HepG2 (cell line): ENCODE results near the gene SLC5A12. TPM values are rescaled to one million over a fixed set of nuclear protein-coding genes. Genes with fewer than 3 reads are reported as not detected.

ENCODE experiments used
- ARID5B ChIP-seq: IDR thresholded peaks from 2 replicates; pipeline ENCODE4 v1.4.0; 2020; ENCODE audit warnings: mild to moderate bottlenecking, missing genetic modification reagents
- GLMP ChIP-seq: sonication (generic); formaldehyde crosslinking; IDR thresholded peaks from 2 replicates; pipeline ENCODE4 v1.9.0; 2021; ENCODE audit warnings: missing genetic modification reagents, mild to moderate bottlenecking, borderline replicate concordance
- KLF9 ChIP-seq: IDR thresholded peaks from 2 replicates; pipeline ENCODE4 v1.6.1; 2016; ENCODE audit warnings: low read depth
- LRRFIP1 ChIP-seq: sonication (generic); formaldehyde crosslinking; conservative IDR thresholded peaks from 2 replicates; pipeline ENCODE4 v1.4.0; 2020; ENCODE audit warnings: missing genetic modification reagents
- RNF219 ChIP-seq: sonication (generic); formaldehyde crosslinking; IDR thresholded peaks from 2 replicates; pipeline ENCODE4 v1.5.0; 2020; ENCODE audit warnings: mild to moderate bottlenecking, missing genetic modification reagents
- TBX2 ChIP-seq: sonication (generic); formaldehyde crosslinking; IDR thresholded peaks from 2 replicates; pipeline ENCODE4 v1.5.0; 2020; ENCODE audit warnings: missing genetic modification reagents, mild to moderate bottlenecking, borderline replicate concordance
- ZBTB3 ChIP-seq: sonication (generic); formaldehyde crosslinking; IDR thresholded peaks from 2 replicates; pipeline ENCODE4 v1.4.0; 2020; ENCODE audit warnings: low read depth, mild to moderate bottlenecking, moderate library complexity, missing genetic modification reagents, borderline replicate concordance
- ZFP36L2 ChIP-seq: sonication (generic); formaldehyde crosslinking; IDR thresholded peaks from 2 replicates; pipeline ENCODE4 v1.4.0; 2020; ENCODE audit warnings: missing genetic modification reagents
- ZNF557 ChIP-seq: sonication (generic); formaldehyde crosslinking; IDR thresholded peaks from 2 replicates; pipeline ENCODE4 v1.4.0; 2020; ENCODE audit warnings: missing genetic modification reagents
- ZNF563 ChIP-seq: sonication (generic); formaldehyde crosslinking; IDR thresholded peaks from 2 replicates; pipeline ENCODE4 v1.8.0; 2022; ENCODE audit warnings: mild to moderate bottlenecking, moderate library complexity, missing genetic modification reagents
- ZNF841 ChIP-seq: sonication (generic); formaldehyde crosslinking; IDR thresholded peaks from 2 replicates; pipeline ENCODE4 v1.8.1; 2023; ENCODE audit warnings: missing genetic modification reagents, borderline replicate concordance
- polyA plus RNA-seq, 8 experiments: library from polyadenylated mRNA; depleted of rRNA in 3 of 8; stranded (reverse) in 7 of 8; unstranded in 1 of 8; fragments of >200 nt; fragmentation: Illumina TruSeq in 4 of 8; extraction: Trizol in 4 of 8; gene quantifications; 2 replicates each; pipeline versions ENCODE4 v1.2.1 to v1.2.3, GENCODE V29; 2011 to 2016; ENCODE audit warnings: low read depth in 4 of 8, missing spikeins in 1 of 8, mixed read lengths in 1 of 8; ENCODE audit not compliant: insufficient read depth in 1 of 8
- total RNA-seq, 5 experiments: library from RNA; depleted of rRNA; stranded (reverse); fragments of >200 nt; fragmentation: Illumina TruSeq; extraction: Trizol; gene quantifications; 2 replicates each; pipeline ENCODE4 v1.2.3, GENCODE V29; 2016; ENCODE audit warnings: low read depth in 1 of 5
- TF ChIP-seq, protein P1 (sequence below): sonication (generic); formaldehyde crosslinking; IDR thresholded peaks from 2 replicates; pipeline ENCODE4 v1.4.0; 2020; ENCODE audit warnings: missing genetic modification reagents, borderline replicate concordance

SLC5A12 gene
- total and polyA plus RNA-seq, 2 of the 13 experiments (the other 11 are each of a cell fraction or from before 2014, with no cell fraction given) = not detected

- no peak for TF ChIP-seq ARID5B (CRISPR knock-in tag)
- no peak for TF ChIP-seq ZNF841 (CRISPR knock-in tag)
- TF ChIP-seq ZBTB3 (CRISPR knock-in tag) = no peak
- no peak for TF ChIP-seq ZNF557
- no peak for TF ChIP-seq LRRFIP1 (CRISPR knock-in tag)
- TF ChIP-seq ZFP36L2 (CRISPR knock-in tag) = no peak
- no peak for TF ChIP-seq GLMP (CRISPR knock-in tag)
- no peak for TF ChIP-seq TBX2
- TF ChIP-seq RNF219 = no peak
- no peak for TF ChIP-seq ZNF563 (CRISPR knock-in tag)
- no peak for TF ChIP-seq KLF9 (CRISPR knock-in tag)
- TF ChIP-seq, protein P1, sequence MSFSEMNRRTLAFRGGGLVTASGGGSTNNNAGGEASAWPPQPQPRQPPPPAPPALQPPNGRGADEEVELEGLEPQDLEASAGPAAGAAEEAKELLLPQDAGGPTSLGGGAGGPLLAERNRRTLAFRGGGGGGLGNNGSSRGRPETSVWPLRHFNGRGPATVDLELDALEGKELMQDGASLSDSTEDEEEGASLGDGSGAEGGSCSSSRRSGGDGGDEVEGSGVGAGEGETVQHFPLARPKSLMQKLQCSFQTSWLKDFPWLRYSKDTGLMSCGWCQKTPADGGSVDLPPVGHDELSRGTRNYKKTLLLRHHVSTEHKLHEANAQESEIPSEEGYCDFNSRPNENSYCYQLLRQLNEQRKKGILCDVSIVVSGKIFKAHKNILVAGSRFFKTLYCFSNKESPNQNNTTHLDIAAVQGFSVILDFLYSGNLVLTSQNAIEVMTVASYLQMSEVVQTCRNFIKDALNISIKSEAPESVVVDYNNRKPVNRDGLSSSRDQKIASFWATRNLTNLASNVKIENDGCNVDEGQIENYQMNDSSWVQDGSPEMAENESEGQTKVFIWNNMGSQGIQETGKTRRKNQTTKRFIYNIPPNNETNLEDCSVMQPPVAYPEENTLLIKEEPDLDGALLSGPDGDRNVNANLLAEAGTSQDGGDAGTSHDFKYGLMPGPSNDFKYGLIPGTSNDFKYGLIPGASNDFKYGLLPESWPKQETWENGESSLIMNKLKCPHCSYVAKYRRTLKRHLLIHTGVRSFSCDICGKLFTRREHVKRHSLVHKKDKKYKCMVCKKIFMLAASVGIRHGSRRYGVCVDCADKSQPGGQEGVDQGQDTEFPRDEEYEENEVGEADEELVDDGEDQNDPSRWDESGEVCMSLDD = no peak
Observed at GRCh38 chr11:26626346-26626745, 95.5 kb downstream of the SLC5A12 start (continued).
